Calu3 (cell line): ENCODE data around the gene DBX2. TPM values are rescaled to one million over a fixed set of nuclear protein-coding genes. Genes with fewer than 3 reads are reported as not detected.

Experiments used
- BruUV-seq: library from RNA; stranded (reverse); fragments of 400-500 nt; replicated peaks from 2 replicates; lab custom pipeline; 2021; lab: Mats Ljungman, UMichigan
- CTCF ChIA-PET: fragments of 300-600 bp; sonication (Branson Sonifier 250); formaldehyde crosslinking; loops from one replicate; lab custom pipeline; 2022; ENCODE audit warnings: antibody characterized with exemption; lab: Charles Lee
- DNase-seq: peaks from one replicate; pipeline ENCODE4 v3.0.0; 2022
- H3K27ac Mint-ChIP-seq: one replicate; pipeline ENCODE4 v1.8.0; 2022; ENCODE audit warnings: mixed read lengths; ENCODE audit not compliant: unreplicated experiment
- H3K27me3 Mint-ChIP-seq: one replicate; pipeline ENCODE4 v1.8.0; 2022; ENCODE audit warnings: mixed read lengths; ENCODE audit not compliant: unreplicated experiment
- H3K36me3 Mint-ChIP-seq: one replicate; pipeline ENCODE4 v1.8.0; 2022; ENCODE audit warnings: mild to moderate bottlenecking, moderate library complexity, mixed read lengths; ENCODE audit not compliant: insufficient read depth, unreplicated experiment
- H3K4me1 Mint-ChIP-seq: one replicate; pipeline ENCODE4 v1.8.0; 2022; ENCODE audit warnings: mild to moderate bottlenecking, low read depth, mixed read lengths; ENCODE audit not compliant: unreplicated experiment
- H3K4me3 Mint-ChIP-seq: one replicate; pipeline ENCODE4 v1.8.0; 2022; ENCODE audit warnings: mild to moderate bottlenecking, low read depth, moderate library complexity, mixed read lengths; ENCODE audit not compliant: unreplicated experiment
- H3K9me3 Mint-ChIP-seq: one replicate; pipeline ENCODE4 v1.8.0; 2022; ENCODE audit warnings: low read depth, mixed read lengths; ENCODE audit not compliant: unreplicated experiment
- CTCF ChIP-seq: fragments of 200-600 bp; IDR thresholded peaks from one replicate; pipeline ENCODE4 v1.8.0; 2022; ENCODE audit warnings: antibody characterized with exemption; ENCODE audit not compliant: unreplicated experiment
- intact Hi-C: fragments of 100-400 bp; cut with micrococcal nuclease; formaldehyde crosslinking; loops from one replicate; pipeline ENCODE4 v1.10.0; 2022; ENCODE audit not compliant: unreplicated experiment
- total RNA-seq: library from RNA; stranded (reverse); gene quantifications from 2 replicates; pipeline ENCODE4 v1.2.3, GENCODE V29; 2022

The DBX2 gene
- total RNA-seq, 1 experiment from 2014 or later = not detected

GRCh38 chr12:44979918-44980317, 71.0 kb downstream of the DBX2 start:
- CTCF ChIA-PET = no interaction called here
- BruUV-seq = no TSS peak
- Mint-ChIP-seq H3K27ac (no peak overlapping the region), H3K36me3 (no peaks in the 10 kb centered on the region), H3K9me3 (no peaks in the 10 kb centered on the region), H3K4me1 (no peaks in the 10 kb centered on the region), H3K27me3 (no peaks in the 10 kb centered on the region), H3K4me3 (no peak overlapping the region)
- DNase-seq = no peak
- intact Hi-C loops = no loop called here
- TF ChIP-seq CTCF = no peak

GRCh38 chr12:44976246-44976645, 74.7 kb downstream of the DBX2 start:
- Mint-ChIP-seq H3K9me3 (no peaks in the 10 kb centered on the region), H3K4me1 (no peaks in the 10 kb centered on the region), H3K36me3 (no peaks in the 10 kb centered on the region), H3K27me3 (no peaks in the 10 kb centered on the region), H3K27ac (no peak overlapping the region), H3K4me3 (no peak overlapping the region)
- no TSS peak for BruUV-seq
- CTCF ChIA-PET = no interaction called here
- intact Hi-C loops = no loop called here
- no peak for TF ChIP-seq CTCF
- no peak for DNase-seq

GRCh38 chr12:44972746-44973421, 78.0 kb downstream of the DBX2 start:
- no peaks in the 10 kb centered on the region for H3K27me3 Mint-ChIP-seq
- DNase-seq = peak; percentile 6
- no TSS peak for BruUV-seq
- H3K4me1 Mint-ChIP-seq = no peaks in the 10 kb centered on the region
- H3K4me3 Mint-ChIP-seq = no peak overlapping the region
- no peaks in the 10 kb centered on the region for H3K36me3 Mint-ChIP-seq
- intact Hi-C loops = loop anchor here (1.0 kb wide), 1 partner anchor 149 kb away; no protein-coding TSS in a partner anchor
- CTCF ChIA-PET = interaction anchor here (0.8 to 2.0 kb wide), 4 partner anchors 24 to 1240 kb away, joined by 3 to 10 read pairs (median 5); no protein-coding TSS in a partner anchor
- TF ChIP-seq CTCF = peak; percentile 23
- H3K9me3 Mint-ChIP-seq = no peaks in the 10 kb centered on the region
- H3K27ac Mint-ChIP-seq = no peak overlapping the region

- CTCF ChIA-PET = no interaction called here
- no peak for DNase-seq
- Mint-ChIP-seq H3K4me3 (no peak overlapping the region), H3K27me3 (no peaks in the 10 kb centered on the region), H3K27ac (no peak overlapping the region), H3K36me3 (no peaks in the 10 kb centered on the region), H3K9me3 (peaks cover 3% of the 10 kb centered on the region), H3K4me1 (no peaks in the 10 kb centered on the region)
- BruUV-seq = no TSS peak
- TF ChIP-seq CTCF = no peak
- intact Hi-C loops = no loop called here
Observed at GRCh38 chr12:44968965-44969364, 81.9 kb downstream of the DBX2 start.

Other genes starting within 250 kb of the DBX2 start
- gene NELL2, start 174.8 kb downstream of the DBX2 start, total RNA-seq = 0.42 TPM in 1 of 2 replicates, not detected in the other
- gene ANO6, start 165.0 kb upstream of the DBX2 start, total RNA-seq = 28.8 and 34.2 TPM in 2 replicates